ENCODE data around the gene ULK2.

GRCh38 chr17:19728084-19728495 lies 139.6 kb downstream of the ULK2 start:
- TF ChIP-seq CTCF (IDR thresholded peaks at IDR 0.05; ENCODE audit: low read depth, low read length, poor library complexity, severe bottlenecking) (no peak), EZH2phosphoT487 (IDR thresholded peaks at IDR 0.05; ENCODE audit: borderline replicate concordance, low read length) (no peak)
